NCI-H1694 treated with DMSO at 0.1 percent for 48 hours (cell line): Measurements from ENCODE around the gene LCOR.
"Not testable (repeated sequence)": the region's sequence is repeated elsewhere in the genome, so short reads cannot be mapped to it uniquely, and the experiment has no call there.

Experiments used
- DNase-seq: peaks from one replicate; lab custom pipeline; 2025; lab: John Stamatoyannopoulos, UW

The LCOR gene

GRCh38 chr10:96935810-96936209 lies 103.7 kb downstream of the LCOR start:
- no peak for DNase-seq

- DNase-seq = not testable (repeated sequence)
Measured at GRCh38 chr10:96943161-96943560, 111.1 kb downstream of the LCOR start.

DNA sequence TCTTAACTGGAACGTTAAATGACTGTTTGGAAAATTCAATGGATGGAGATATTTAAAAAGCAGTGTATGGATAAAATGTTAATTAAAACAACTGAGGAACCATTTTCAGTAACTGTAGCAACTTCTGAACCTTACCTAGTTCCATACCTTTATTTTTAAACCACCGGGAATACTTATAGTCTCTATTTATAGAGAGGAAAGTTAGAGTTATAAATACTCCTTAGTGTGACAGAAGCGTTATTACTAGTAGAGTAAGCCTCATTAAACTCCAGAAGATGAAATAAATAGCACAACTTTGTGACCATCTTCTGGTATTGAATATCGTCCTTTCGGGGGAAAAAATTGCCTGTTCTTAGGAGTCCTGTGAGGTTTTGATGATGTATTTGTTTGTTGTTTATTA lies 114.9 kb downstream of the LCOR start:
- DNase-seq = no peak

DNA sequence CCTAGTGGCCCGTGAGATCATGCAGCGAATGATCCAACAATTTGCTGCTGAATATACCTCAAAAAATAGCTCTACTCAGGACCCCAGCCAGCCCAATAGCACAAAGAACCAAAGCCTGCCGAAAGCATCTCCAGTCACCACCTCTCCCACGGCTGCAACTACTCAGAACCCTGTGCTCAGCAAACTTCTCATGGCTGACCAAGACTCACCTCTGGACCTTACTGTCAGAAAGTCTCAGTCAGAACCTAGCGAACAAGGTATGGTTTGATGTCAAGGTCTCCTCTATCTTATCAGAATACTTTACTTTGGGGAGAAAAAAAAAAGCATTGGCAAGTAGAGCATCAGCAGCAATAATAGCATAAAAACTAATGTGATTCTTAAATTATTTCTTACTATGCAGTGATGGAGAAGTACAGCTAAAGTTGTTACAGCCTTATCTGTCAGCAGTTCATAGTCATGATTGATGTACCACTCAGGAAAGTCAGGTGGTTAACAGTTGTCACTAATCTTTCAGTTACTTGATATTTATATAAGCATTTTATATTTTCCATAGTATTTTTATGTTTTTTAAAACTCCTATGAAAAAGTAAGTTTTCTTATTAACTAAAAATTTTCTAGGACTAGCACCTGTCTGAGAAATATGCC lies 117.1 kb downstream of the LCOR start:
- no peak for DNase-seq

- DNase-seq = no peak
Measured at GRCh38 chr10:96951954-96952353, 119.9 kb downstream of the LCOR start.

DNA sequence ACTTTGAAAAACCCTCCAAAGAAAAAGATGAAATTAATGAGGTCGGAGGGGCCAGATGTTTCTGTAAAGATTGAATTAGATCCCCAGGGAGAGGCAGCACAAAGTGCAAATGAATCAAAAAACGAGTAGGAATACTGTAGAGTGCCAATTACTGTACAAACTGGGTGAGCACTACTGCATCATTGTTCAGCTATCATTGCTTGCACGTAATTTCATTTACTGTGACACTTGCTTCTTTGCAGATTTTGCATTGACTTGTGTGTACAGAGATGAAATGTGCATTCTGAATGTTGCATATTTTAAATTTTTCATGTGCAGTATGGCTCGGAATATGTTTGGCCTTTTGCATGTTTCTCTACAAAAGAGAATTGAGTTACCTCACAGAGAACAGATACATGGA lies 123.7 kb downstream of the LCOR start:
- no peak for DNase-seq

- DNase-seq = no peak
Measured at GRCh38 chr10:96958071-96958470, 126.0 kb downstream of the LCOR start.

DNA sequence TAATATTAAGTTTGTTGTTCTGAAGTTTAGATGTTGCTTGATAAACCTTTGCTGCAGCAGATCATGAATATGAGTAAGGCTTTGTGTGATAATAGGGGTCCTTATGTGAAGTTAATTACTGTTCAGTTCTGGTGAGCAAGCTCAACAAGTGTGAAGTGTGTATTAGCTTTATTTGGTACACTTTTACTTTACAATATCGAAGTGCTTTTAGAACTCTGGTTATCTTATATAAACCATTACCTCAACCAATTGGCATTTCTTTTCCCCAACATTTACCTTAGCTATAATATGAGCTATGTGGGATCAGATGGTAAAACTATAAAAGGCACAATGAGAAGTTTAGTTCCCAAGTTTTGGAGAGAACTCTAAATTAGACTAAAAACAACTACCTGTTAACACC lies 127.6 kb downstream of the LCOR start:
- no peak for DNase-seq

- no peak for DNase-seq
Measured at GRCh38 chr10:96960872-96961271, 128.8 kb downstream of the LCOR start.

DNA sequence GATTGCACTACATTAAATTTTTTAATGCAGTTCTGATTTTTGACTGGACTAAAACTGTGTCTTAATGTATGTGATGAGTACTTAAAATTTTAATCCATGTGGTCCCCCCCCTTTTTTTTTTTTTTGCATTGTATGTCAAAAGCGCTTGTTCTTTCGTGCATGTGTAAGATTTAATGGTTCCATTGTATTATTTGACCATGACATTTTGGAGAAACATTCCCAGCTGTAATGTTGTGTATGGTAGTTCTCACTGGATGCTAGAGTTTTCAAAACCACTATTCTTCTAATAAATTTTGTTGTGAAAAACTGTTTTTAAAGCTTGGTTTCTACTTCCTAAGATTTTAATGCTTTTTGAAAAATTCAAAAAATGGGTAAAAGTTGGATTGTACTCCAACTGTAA lies 132.0 kb downstream of the LCOR start:
- DNase-seq = no peak

DNA sequence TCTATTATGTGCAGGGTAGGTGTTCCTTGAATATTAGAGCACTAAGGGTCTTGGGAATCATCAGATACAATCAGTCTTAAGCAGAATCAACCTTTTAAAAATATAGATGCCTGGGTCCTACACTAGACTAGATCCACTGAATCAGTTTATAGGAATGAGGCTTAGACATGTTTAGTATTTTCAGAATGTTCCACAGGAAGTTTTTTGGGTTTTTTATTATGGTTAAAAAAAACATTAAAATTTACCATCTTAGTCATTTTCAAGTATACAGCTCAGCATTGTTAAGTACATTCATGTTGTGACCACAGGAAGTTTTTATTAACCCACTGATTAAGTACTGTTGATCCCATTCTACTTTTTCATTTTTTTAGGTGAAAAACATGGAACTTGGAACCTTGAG lies 135.7 kb downstream of the LCOR start:
- DNase-seq = no peak

- DNase-seq = no peak
Measured at GRCh38 chr10:96968682-96969423, 136.8 kb downstream of the LCOR start.

DNA sequence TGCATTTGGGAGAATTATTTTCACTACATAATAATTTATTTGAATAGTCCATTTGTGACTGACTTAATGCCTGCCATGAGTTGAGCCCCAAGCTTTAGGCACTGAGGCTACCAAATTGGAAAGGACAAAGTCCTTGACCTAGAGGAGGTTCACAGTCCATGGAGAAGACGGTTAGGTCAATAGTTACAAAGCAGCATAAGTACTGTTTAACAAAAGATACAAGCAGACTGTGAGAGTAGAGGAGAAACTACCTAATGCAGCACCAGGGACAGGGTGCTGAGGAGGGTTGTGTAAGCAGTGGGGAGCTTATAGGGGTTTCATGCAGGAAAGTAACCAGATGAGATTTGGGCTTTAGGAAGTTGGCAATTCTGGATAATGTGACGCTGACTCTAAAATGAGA lies 139.2 kb downstream of the LCOR start:
- DNase-seq = no peak

GRCh38 chr10:96972264-96972663 lies 140.2 kb downstream of the LCOR start:
- no peak for DNase-seq

DNA sequence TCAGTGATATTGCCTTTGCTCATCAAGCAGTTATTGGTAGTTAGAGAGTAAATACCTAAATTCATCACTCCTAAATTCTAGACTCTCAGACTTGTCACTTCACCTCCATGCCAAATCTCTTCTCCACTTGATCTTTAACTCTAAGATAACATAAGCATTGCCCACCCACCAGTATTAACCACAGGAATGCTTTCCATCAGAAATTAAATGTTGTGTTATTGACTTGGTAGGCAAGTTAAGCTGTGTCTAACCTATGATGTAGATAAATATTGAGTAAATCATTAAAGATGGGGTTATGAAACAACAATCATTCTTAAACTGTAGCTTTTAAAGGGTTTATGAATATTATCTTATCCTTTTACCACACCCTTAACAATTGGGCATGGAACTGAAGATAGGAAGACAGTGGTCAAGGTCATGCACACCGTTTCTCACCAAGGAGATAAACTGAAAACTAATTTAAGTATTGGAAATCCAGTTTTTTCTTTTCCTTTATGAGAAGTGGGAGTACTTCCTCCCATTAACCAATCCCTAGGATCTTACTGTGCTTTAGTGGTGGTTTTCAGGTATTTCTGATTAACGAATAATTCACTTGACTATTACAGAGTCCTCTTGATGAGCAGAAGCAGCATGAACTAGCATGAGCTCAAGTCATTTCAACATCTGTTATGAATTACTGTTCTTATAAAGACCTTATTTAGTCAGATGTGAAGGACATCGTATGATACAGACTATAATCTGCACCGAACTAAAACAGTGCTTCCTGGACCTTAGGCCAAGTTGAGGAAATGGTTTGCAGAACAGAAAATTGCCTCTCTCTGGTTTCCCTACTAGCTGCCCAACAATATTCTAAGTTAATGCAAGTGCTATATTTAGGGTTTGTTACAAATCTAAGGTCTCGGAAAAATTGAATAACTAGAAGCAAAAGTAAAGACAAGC lies 142.0 kb downstream of the LCOR start:
- DNase-seq = no peak

GRCh38 chr10:96975136-96975535 lies 143.0 kb downstream of the LCOR start:
- no peak for DNase-seq

DNA sequence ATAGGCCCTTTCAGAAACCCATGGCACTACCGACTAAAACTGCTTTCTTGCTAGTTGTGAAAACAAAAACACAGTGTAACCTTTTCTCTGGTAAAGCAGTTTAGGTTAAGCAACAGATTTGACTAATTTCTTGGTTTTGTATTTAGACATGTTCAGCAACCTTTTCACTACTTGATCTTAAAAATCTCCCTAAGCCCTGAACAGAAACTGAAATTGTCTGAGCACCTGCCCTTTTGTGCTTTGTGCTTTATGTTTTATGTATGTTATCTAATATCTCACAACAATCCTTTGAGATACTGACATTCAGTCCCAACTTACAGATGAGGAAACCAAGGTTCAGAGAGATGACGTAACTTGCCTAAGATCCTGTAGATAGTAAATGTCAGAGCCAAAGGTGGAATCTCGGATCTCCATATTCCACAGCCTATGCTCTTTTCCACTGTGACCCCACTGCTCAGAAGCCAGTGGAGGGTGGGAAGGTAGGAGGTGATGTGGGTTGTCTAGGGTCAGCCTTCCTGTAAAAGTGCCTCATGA lies 146.6 kb downstream of the LCOR start:
- DNase-seq = no peak

DNA sequence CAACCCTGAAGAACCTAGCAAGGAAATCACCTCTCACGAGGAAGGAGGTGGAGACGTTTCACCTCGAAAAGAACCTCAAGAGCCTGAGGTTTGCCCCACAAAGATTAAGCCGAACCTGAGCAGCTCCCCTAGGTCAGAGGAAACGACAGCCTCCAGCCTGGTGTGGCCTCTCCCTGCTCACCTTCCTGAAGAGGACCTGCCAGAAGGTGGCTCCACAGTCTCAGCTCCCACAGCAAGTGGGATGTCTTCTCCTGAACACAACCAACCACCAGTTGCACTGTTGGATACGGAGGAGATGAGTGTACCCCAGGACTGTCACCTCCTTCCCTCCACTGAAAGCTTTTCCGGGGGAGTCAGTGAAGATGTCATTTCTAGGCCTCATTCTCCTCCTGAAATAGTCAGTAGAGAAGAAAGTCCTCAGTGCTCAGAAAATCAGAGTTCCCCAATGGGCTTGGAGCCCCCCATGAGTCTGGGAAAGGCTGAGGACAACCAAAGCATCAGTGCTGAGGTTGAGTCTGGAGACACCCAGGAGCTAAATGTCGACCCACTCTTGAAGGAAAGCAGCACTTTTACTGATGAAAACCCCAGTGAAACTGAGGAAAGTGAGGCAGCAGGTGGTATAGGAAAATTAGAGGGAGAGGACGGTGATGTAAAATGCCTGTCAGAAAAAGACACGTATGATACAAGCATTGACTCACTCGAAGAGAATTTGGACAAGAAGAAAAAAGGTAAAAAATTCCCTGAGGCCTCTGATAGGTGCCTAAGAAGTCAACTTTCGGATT lies 150.2 kb downstream of the LCOR start:
- no peak for DNase-seq

DNA sequence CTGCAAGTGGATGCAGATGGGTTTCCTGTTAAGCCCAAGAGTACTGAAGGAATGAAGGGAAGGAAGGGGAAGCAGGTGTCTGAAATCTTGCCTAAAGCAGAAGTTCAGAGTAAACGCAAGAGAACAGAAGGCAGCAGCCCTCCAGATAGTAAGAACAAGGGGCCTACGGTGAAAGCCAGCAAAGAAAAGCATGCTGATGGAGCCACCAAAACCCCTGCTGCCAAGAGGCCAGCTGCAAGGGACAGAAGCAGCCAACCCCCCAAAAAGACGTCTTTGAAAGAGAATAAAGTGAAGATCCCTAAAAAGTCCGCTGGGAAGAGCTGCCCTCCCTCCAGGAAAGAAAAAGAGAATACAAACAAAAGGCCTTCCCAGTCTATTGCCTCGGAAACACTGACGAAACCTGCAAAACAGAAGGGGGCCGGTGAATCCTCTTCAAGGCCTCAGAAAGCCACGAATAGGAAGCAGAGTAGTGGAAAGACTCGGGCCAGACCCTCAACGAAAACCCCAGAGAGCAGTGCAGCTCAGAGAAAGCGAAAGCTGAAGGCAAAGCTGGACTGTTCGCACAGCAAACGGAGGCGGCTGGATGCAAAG lies 152.5 kb downstream of the LCOR start:
- DNase-seq = no peak

DNA sequence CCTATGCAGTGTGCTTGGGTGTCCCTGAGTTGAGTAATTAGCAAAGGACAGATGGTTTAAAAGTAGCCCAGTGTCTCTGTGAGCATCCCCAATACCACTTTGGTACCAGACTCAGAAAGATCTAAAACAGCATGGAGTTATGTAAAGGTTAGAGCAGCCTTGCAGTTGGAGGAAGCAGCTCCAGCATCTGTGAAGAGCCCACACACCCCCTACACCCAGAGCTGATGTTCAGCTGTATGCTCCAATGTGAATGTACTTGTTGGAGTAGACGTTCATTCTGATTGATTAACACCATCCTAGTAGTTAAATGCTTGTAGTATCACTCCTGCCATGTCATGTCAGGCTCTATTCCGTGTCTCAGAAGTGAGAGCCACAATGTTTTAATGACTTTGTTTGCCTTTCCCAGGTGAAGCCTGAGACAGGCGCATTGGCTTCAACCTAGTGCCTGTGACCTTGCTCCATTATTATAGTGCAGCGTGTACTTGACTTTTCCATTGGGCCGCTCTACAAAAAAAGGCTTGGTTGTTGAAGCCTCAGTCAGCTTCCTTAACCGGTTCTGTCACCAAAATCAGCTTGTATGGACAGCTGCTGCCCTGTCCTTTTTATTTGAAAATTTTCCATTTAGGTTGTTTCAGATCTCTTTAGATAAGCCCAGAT lies 154.2 kb downstream of the LCOR start:
- no peak for DNase-seq
